ENCODE measurements around the gene NOM1.
"Not testable (repeated sequence)": the region's sequence is repeated elsewhere in the genome, so short reads cannot be mapped to it uniquely, and the experiment has no call there.

The NOM1 gene

GRCh38 chr7:156940421-156941122, 8.9 kb upstream of the NOM1 start:
- Histone ChIP-seq H3K27me3 (ENCODE audit: control insufficient read depth in 2 of 2, insufficient read depth in 2 of 2, low read length in 2 of 2) (peaks cover 4 to 21% of the 10 kb centered on the region in 2 donors), H3K27ac (ENCODE audit: low read depth in 2 of 2, low read length in 2 of 2) (no peak overlapping the region), H3K36me3 (ENCODE audit: control insufficient read depth in 2 of 2, insufficient read depth in 2 of 2, low read length in 2 of 2) (no peaks in the 10 kb centered on the region), H3K4me1 (ENCODE audit: control insufficient read depth in 2 of 2, insufficient read depth in 2 of 2, low read length in 2 of 2) (no peaks in the 10 kb centered on the region), H3K9ac (ENCODE audit: low read depth in 1 of 2, low read length in 2 of 2) (no peak overlapping the region), H3K9me3 (ENCODE audit: control insufficient read depth in 2 of 2, low read length in 2 of 2) (no peaks in the 10 kb centered on the region), H3K4me3 (ENCODE audit: low read length in 2 of 2) (no peak overlapping the region)

GRCh38 chr7:156941393-156942182, 7.9 kb upstream of the NOM1 start:
- Histone ChIP-seq H3K4me1 (ENCODE audit: control insufficient read depth in 2 of 2, insufficient read depth in 2 of 2, low read length in 2 of 2) (no peaks in the 10 kb centered on the region), H3K4me3 (ENCODE audit: low read length in 2 of 2) (no peak overlapping the region), H3K27me3 (ENCODE audit: control insufficient read depth in 2 of 2, insufficient read depth in 2 of 2, low read length in 2 of 2) (peaks cover 4 to 21% of the 10 kb centered on the region in 2 donors), H3K9ac (ENCODE audit: low read depth in 1 of 2, low read length in 2 of 2) (no peak overlapping the region), H3K9me3 (ENCODE audit: control insufficient read depth in 2 of 2, low read length in 2 of 2) (no peaks in the 10 kb centered on the region), H3K36me3 (ENCODE audit: control insufficient read depth in 2 of 2, insufficient read depth in 2 of 2, low read length in 2 of 2) (no peaks in the 10 kb centered on the region), H3K27ac (ENCODE audit: low read depth in 2 of 2, low read length in 2 of 2) (no peak overlapping the region)

GRCh38 chr7:156942708-156943090, 6.8 kb upstream of the NOM1 start:
- H3K27ac ChIP-seq (ENCODE audit: low read depth in 2 of 2, low read length in 2 of 2), result no peak overlapping the region
- peaks cover 4 to 21% of the 10 kb centered on the region in 2 donors for H3K27me3 ChIP-seq (ENCODE audit: control insufficient read depth in 2 of 2, insufficient read depth in 2 of 2, low read length in 2 of 2)
- H3K9me3 ChIP-seq (ENCODE audit: control insufficient read depth in 2 of 2, low read length in 2 of 2), result no peaks in the 10 kb centered on the region

GRCh38 chr7:156943091-156944041, 6.1 kb upstream of the NOM1 start:
- Histone ChIP-seq H3K9ac (ENCODE audit: low read depth in 1 of 2, low read length in 2 of 2) (no peak overlapping the region), H3K9me3 (ENCODE audit: control insufficient read depth in 2 of 2, low read length in 2 of 2) (no peaks in the 10 kb centered on the region), H3K27ac (ENCODE audit: low read depth in 2 of 2, low read length in 2 of 2) (no peak overlapping the region), H3K27me3 (ENCODE audit: control insufficient read depth in 2 of 2, insufficient read depth in 2 of 2, low read length in 2 of 2) (peaks cover 4 to 21% of the 10 kb centered on the region in 2 donors), H3K4me1 (ENCODE audit: control insufficient read depth in 2 of 2, insufficient read depth in 2 of 2, low read length in 2 of 2) (no peaks in the 10 kb centered on the region), H3K36me3 (ENCODE audit: control insufficient read depth in 2 of 2, insufficient read depth in 2 of 2, low read length in 2 of 2) (no peaks in the 10 kb centered on the region), H3K4me3 (ENCODE audit: low read length in 2 of 2) (no peak overlapping the region)

More at GRCh38 chr7:156942708-156943090, 6.8 kb upstream of the NOM1 start:
- Histone ChIP-seq H3K4me3 (ENCODE audit: low read length in 2 of 2) (no peak overlapping the region), H3K4me1 (ENCODE audit: control insufficient read depth in 2 of 2, insufficient read depth in 2 of 2, low read length in 2 of 2) (no peaks in the 10 kb centered on the region), H3K36me3 (ENCODE audit: control insufficient read depth in 2 of 2, insufficient read depth in 2 of 2, low read length in 2 of 2) (no peaks in the 10 kb centered on the region), H3K9ac (ENCODE audit: low read depth in 1 of 2, low read length in 2 of 2) (no peak overlapping the region)

- no peaks in the 10 kb centered on the region for H3K9me3 ChIP-seq (ENCODE audit: control insufficient read depth in 2 of 2, low read length in 2 of 2)
- H3K9ac ChIP-seq (ENCODE audit: low read depth in 1 of 2, low read length in 2 of 2), result no peak overlapping the region
- H3K36me3 ChIP-seq (ENCODE audit: control insufficient read depth in 2 of 2, insufficient read depth in 2 of 2, low read length in 2 of 2), result no peaks in the 10 kb centered on the region
- no peak overlapping the region for H3K27ac ChIP-seq (ENCODE audit: low read depth in 2 of 2, low read length in 2 of 2)
- no peaks in the 10 kb centered on the region for H3K4me1 ChIP-seq (ENCODE audit: control insufficient read depth in 2 of 2, insufficient read depth in 2 of 2, low read length in 2 of 2)
- H3K4me3 ChIP-seq (ENCODE audit: low read length in 2 of 2), result no peak overlapping the region
- H3K27me3 ChIP-seq (ENCODE audit: control insufficient read depth in 2 of 2, insufficient read depth in 2 of 2, low read length in 2 of 2), result peaks cover 4 to 21% of the 10 kb centered on the region in 2 donors
Observed at GRCh38 chr7:156944876-156945275, 4.6 kb upstream of the NOM1 start.

- no peak overlapping the region for H3K27ac ChIP-seq (ENCODE audit: low read depth in 2 of 2, low read length in 2 of 2)
Observed at GRCh38 chr7:156947120-156947843, 2.2 kb upstream of the NOM1 start.

GRCh38 chr7:156948361-156948760, 1.2 kb upstream of the NOM1 start:
- Histone ChIP-seq H3K27ac (ENCODE audit: low read depth in 2 of 2, low read length in 2 of 2) (no peak overlapping the region), H3K36me3 (ENCODE audit: control insufficient read depth in 2 of 2, insufficient read depth in 2 of 2, low read length in 2 of 2) (peaks cover 10% of the 10 kb centered on the region in 2 donors), H3K27me3 (ENCODE audit: control insufficient read depth in 2 of 2, insufficient read depth in 2 of 2, low read length in 2 of 2) (peaks cover 4 to 14% of the 10 kb centered on the region in 2 donors), H3K4me1 (ENCODE audit: control insufficient read depth in 2 of 2, insufficient read depth in 2 of 2, low read length in 2 of 2) (peaks cover 18 to 19% of the 10 kb centered on the region in 2 donors), H3K9me3 (ENCODE audit: control insufficient read depth in 2 of 2, low read length in 2 of 2) (no peaks in the 10 kb centered on the region), H3K4me3 (ENCODE audit: low read length in 2 of 2) (no peak overlapping the region), H3K9ac (ENCODE audit: low read depth in 1 of 2, low read length in 2 of 2) (no peak overlapping the region)

More at GRCh38 chr7:156947120-156947843, 2.2 kb upstream of the NOM1 start:
- Histone ChIP-seq H3K27me3 (ENCODE audit: control insufficient read depth in 2 of 2, insufficient read depth in 2 of 2, low read length in 2 of 2) (peaks cover 4 to 21% of the 10 kb centered on the region in 2 donors), H3K4me1 (ENCODE audit: control insufficient read depth in 2 of 2, insufficient read depth in 2 of 2, low read length in 2 of 2) (peaks cover 18 to 19% of the 10 kb centered on the region in 2 donors), H3K36me3 (ENCODE audit: control insufficient read depth in 2 of 2, insufficient read depth in 2 of 2, low read length in 2 of 2) (peaks cover 1 to 3% of the 10 kb centered on the region in 2 donors), H3K9ac (ENCODE audit: low read depth in 1 of 2, low read length in 2 of 2) (no peak overlapping the region), H3K9me3 (ENCODE audit: control insufficient read depth in 2 of 2, low read length in 2 of 2) (no peaks in the 10 kb centered on the region), H3K4me3 (ENCODE audit: low read length in 2 of 2) (no peak overlapping the region)

- no peak overlapping the region for H3K27ac ChIP-seq (ENCODE audit: low read depth in 2 of 2, low read length in 2 of 2)
Observed at GRCh38 chr7:156950381-156950858, 908 bp downstream of the NOM1 start.

GRCh38 chr7:156953215-156953614, 3.7 kb downstream of the NOM1 start:
- H3K27ac ChIP-seq (ENCODE audit: low read depth in 2 of 2, low read length in 2 of 2); H3K27me3 ChIP-seq (ENCODE audit: control insufficient read depth in 2 of 2, insufficient read depth in 2 of 2, low read length in 2 of 2); H3K9me3 ChIP-seq (ENCODE audit: control insufficient read depth in 2 of 2, low read length in 2 of 2); H3K4me3 ChIP-seq (ENCODE audit: low read length in 2 of 2); H3K9ac ChIP-seq (ENCODE audit: low read depth in 1 of 2, low read length in 2 of 2): not testable (repeated sequence)
- peaks cover 18 to 19% of the 10 kb centered on the region in 2 donors for H3K4me1 ChIP-seq (ENCODE audit: control insufficient read depth in 2 of 2, insufficient read depth in 2 of 2, low read length in 2 of 2)
- H3K36me3 ChIP-seq (ENCODE audit: control insufficient read depth in 2 of 2, insufficient read depth in 2 of 2, low read length in 2 of 2), result peaks cover 41 to 51% of the 10 kb centered on the region in 2 donors

More at GRCh38 chr7:156950381-156950858, 908 bp downstream of the NOM1 start:
- H3K9ac ChIP-seq (ENCODE audit: low read depth in 1 of 2, low read length in 2 of 2), result peak overlapping the region; percentile 60 to 72
- peak overlapping the region; percentile 79 to 82 for H3K4me3 ChIP-seq (ENCODE audit: low read length in 2 of 2)
- H3K9me3 ChIP-seq (ENCODE audit: control insufficient read depth in 2 of 2, low read length in 2 of 2), result no peaks in the 10 kb centered on the region
- H3K36me3 ChIP-seq (ENCODE audit: control insufficient read depth in 2 of 2, insufficient read depth in 2 of 2, low read length in 2 of 2), result peaks cover 25 to 29% of the 10 kb centered on the region in 2 donors
- no peaks in the 10 kb centered on the region for H3K27me3 ChIP-seq (ENCODE audit: control insufficient read depth in 2 of 2, insufficient read depth in 2 of 2, low read length in 2 of 2)
- H3K4me1 ChIP-seq (ENCODE audit: control insufficient read depth in 2 of 2, insufficient read depth in 2 of 2, low read length in 2 of 2), result peaks cover 18 to 19% of the 10 kb centered on the region in 2 donors

Data from mucosa of rectum (tissue), 2 donors.